Measurements from ENCODE around the gene ARFGAP3.
A peak's percentile ranks its signal among the peaks of the same experiment; 100 is the strongest.

ARFGAP3 gene

GRCh38 chr22:42883970-42884369 is 26.9 kb upstream of the ARFGAP3 start:
- DNase-seq = no peak

GRCh38 chr22:42883121-42883520 is 26.0 kb upstream of the ARFGAP3 start:
- no peak for DNase-seq

DNA sequence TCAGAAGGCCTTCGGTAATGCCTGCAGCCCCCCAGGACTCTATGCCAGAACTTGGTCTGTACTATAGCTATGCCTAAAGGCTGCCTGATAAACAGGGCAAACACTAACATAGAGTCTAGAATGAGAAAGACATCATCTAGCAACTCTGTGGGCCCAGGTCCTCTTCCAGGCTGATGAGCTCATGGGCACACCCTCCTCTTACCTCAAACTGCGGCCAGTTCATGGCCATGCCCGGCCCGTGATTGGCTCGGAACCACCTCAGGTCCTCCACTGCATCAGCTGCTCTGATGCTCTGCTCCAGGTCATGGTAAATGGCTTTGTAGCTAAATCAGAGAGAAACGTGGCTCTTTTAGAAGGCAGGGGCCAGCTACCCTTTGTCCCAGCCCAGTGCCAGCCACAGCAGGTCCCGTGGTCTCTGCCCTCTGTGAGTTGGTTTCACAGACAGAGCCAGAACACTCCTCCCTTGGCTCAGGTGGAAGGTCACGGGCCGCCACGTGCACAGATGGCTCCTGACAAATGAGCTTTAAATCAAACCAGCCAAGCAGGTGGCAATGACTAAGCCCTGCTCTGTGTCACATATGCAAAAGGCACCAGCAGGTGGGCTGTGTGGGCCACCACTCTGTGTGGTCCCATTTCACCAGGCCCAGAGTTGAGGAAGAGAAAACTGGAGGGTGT is 25.0 kb upstream of the ARFGAP3 start:
- no peak for DNase-seq

GRCh38 chr22:42881298-42881697 is 24.2 kb upstream of the ARFGAP3 start:
- no peak for DNase-seq

- no peak for DNase-seq
Observed at GRCh38 chr22:42880815-42881214, 23.7 kb upstream of the ARFGAP3 start.

DNA sequence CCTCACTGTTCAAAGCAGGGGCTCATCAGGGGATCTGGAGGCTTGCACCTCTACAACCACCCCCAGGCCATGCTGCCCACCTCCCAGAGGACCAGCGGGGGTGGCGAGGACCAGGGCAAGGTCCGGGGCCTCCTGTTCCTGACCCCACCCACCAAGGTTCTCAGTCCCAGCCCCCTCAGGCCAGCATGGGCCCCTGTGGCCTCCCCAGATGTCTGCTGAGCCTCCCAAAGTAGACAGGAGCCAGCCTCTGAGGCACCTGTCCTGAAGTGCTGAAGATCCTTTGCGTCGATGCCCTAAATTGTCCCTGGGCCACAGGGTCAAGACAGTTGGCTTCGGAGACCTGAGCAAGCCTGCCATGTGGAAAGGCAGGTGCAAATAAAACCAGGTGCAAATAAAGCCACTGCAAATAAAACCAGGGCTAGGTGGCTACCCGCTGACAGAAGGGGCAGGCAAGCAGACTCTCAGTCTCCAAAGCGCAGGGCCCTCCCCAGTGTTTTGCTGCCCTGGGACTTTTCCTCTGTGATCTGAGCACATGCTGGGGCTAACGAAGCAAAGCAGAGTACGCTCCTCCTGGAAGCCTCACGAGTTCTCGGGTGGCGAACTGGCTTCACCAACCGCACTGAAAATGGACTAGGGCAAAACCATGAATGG is 22.4 kb upstream of the ARFGAP3 start:
- DNase-seq = no peak

- no peak for DNase-seq
Observed at GRCh38 chr22:42878561-42879305, 21.7 kb upstream of the ARFGAP3 start.

GRCh38 chr22:42877597-42878340 is 20.7 kb upstream of the ARFGAP3 start:
- no peak for DNase-seq

DNA sequence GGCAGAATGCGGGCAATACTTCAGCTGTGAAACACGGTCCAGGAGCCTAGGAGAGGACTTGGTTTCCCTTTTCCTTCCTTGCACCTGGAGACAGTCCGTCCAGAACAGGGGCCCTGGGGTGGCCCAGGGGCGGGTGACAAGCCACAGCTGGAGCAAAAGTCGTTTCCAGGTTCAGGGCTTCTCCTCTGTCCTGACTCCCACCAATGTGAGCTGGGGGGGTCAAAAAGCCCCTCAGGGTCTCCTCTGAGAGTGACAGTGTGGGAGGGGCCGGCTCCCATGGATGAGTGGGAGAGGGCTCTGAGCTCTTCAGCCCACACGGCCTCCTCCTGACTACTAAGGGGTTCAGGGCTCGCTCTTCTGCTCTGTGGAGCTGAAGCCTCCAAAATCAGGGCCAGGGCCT is 20.1 kb upstream of the ARFGAP3 start:
- DNase-seq = no peak

DNA sequence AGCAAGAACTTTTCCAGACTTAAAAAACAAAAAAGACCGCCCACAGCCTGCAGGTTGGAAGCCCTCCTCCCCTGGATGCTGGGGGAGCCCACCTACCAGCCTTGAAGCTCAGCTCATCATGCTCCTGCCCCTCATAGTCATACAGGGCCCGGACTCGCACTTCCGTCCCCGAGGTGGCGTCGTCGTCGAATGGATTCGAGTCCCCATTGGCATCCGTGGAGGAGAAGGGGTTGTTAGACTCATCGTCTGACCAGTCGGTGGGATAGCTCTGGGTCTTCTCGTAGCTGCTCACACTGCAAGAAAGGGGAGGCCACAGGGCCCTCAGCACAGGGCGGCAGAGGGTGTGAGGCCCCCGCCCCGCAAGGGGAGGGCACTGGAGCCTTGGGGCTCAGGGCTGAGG is 19.0 kb upstream of the ARFGAP3 start:
- no peak for DNase-seq

DNA sequence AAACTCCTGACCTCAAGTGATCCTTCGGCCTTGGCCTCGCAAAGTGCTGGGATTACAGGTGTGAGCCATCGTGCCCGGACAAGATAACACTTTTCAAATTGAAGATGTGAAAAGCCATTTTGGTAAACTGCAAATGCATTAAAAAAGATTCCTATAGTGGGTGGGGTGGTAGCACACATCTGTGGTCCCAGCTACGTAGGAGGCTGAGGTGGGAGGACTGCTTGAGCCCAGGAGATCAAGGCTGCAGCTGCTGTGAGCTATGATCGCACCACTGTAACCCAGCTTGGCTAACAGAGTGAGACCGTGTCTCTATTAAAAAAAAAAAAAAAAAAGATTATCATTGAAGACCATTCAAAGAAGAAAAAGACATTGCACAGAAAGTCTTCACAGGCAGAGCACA is 16.9 kb upstream of the ARFGAP3 start:
- DNase-seq = no peak

DNA sequence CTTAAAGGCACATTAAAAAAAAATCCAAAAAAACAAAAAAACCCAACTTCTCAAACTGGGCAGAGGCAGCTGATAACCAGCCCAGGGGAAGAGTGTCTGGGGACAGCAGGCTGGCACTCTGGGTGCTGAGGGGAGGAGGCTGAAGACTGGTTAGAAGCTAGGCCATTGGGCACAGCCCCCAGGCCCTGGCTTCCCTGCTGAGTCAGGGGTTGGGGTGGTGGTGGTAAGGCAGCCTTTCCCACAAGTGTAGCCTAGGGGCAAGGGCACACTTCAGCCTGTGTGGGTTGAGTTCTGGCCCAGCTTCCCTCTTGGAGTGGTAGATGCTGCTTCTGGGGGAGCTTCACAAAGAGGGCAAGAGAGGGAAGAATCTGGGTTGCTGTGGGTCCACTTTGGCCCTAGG is 16.3 kb upstream of the ARFGAP3 start:
- no peak for DNase-seq

- no peak for DNase-seq
Observed at GRCh38 chr22:42872821-42873220, 15.7 kb upstream of the ARFGAP3 start.

- DNase-seq = no peak
Observed at GRCh38 chr22:42871146-42872050, 14.3 kb upstream of the ARFGAP3 start.

GRCh38 chr22:42869888-42870480 is 12.9 kb upstream of the ARFGAP3 start:
- DNase-seq = no peak

DNA sequence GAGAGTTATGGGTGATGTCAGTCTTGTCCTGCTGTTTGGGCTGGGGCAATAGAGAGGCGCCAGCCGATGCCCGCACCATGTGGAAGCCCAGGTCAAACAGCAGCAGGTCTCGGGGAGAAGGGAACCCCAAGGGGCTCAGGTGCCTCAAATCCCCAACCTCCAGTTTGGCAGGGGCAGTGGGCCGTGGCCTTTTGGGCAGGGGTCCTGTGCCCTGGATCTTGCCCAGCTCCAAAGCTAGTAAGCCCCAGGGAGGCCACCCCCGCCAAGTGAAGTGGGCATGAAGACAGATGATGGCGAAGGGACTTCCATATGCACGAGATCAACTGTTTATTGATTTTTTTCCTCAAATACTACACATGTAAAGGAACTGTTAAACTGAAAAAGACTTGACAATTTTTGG is 12.4 kb upstream of the ARFGAP3 start:
- DNase-seq = no peak

GRCh38 chr22:42868751-42869251 is 11.7 kb upstream of the ARFGAP3 start:
- no peak for DNase-seq

DNA sequence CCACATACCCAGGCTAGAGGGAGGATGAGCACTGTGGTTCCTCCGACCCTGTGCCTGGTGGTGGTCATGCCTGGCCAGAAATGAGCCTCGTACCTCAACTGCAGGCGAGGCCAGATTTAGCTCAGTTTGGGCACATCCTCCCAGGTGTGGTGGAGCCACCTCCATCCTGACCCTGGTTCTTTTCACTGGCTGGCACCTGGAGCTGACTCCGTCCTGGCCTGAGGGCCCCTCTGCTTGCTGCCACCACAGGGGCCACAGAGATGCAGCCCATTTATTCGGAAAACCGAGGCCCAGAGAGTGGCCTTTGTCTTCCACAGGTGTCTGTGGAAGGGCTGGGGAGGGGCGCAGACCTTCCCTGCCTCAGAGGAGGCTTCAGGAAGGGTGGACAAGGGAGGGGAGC is 9.0 kb upstream of the ARFGAP3 start:
- no peak for DNase-seq

GRCh38 chr22:42865536-42865935 is 8.5 kb upstream of the ARFGAP3 start:
- no peak for DNase-seq

- DNase-seq = peak; percentile 22 to 34
Observed at GRCh38 chr22:42863349-42863961, 6.4 kb upstream of the ARFGAP3 start.

DNA sequence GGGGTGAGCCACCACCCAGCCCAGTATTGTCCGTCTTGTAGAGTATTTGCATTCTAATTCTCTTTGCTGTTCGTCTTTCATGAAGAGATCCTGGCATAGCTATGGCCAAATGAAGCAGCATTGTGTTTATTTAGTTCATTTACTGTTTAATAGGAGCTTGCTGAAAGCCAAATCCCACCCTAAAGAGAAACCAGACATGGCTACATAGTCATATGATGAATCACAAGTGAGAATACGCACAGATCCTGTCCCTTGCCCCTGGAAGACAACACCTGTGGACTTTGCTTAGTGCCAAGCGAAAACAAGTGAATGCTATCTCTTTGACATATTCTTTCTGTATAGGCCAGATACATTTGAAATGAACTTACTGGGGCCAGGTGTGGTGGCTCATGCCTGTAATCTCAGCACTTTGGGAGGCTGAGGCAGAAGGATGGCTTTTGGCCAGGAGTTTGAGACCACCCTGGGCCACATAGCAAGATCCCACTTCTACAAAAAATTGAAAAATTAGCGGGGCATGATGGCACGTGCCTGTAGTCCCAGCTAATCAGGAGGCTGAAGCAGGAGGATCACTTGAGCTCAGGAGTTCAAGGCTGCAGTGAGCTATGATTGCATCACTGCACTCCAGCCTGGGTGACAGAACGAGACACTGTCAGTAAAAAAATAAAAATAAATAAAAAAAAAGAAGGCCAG is 5.1 kb upstream of the ARFGAP3 start:
- no peak for DNase-seq

Measured in activated CD4-positive, alpha-beta T cell treated with anti-CD3 and anti-CD28 coated beads, Interleukin-2, amount 50 U/mL, for 4 hours (primary cell).